HG03558 (cell line): ENCODE measurements around the gene NFKBIB.
"Not testable (repeated sequence)": the region's sequence is repeated elsewhere in the genome, so short reads cannot be mapped to it uniquely, and the experiment has no call there.

Source experiments
- ATAC-seq: cut with Tn5 transposase; IDR thresholded peaks from one replicate; pipeline ENCODE4 v1.9.1; 2021; ENCODE audit warnings: moderate number of reproducible peaks; ENCODE audit not compliant: unreplicated experiment; ENCODE audit errors: extremely low read depth

NFKBIB gene

GRCh38 chr19:38899447-38900201 lies at the start of gene NFKBIB, which contains the start of gene SIRT2:
NFKBIB (plus strand) TSS chr19:38899969; CDS start chr19:38900033, 64 bp downstream.
SIRT2 (minus strand) TSS chr19:38899618; CDS start chr19:38899521, 97 bp downstream.
- peak; percentile 82 for ATAC-seq

- peak; percentile 61 for ATAC-seq
Measured at GRCh38 chr19:38850436-38850975, 49.3 kb upstream of the NFKBIB start.

GRCh38 chr19:38850976-38851621 lies 48.7 kb upstream of the NFKBIB start:
- ATAC-seq, result no peak

GRCh38 chr19:38851622-38852230 lies 48.0 kb upstream of the NFKBIB start:
- ATAC-seq, result no peak

- no peak for ATAC-seq
Measured at GRCh38 chr19:38852231-38853044, 47.3 kb upstream of the NFKBIB start.

GRCh38 chr19:38853214-38853613 lies 46.6 kb upstream of the NFKBIB start:
- ATAC-seq, result no peak

GRCh38 chr19:38854961-38855360 lies 44.8 kb upstream of the NFKBIB start:
- ATAC-seq, result not testable (repeated sequence)

GRCh38 chr19:38855751-38856150 lies 44.0 kb upstream of the NFKBIB start:
- ATAC-seq, result not testable (repeated sequence)

GRCh38 chr19:38856813-38857212 lies 43.0 kb upstream of the NFKBIB start:
- no peak for ATAC-seq

- not testable (repeated sequence) for ATAC-seq
Measured at GRCh38 chr19:38859631-38860204, 40.1 kb upstream of the NFKBIB start.

GRCh38 chr19:38861368-38861767 lies 38.4 kb upstream of the NFKBIB start:
- ATAC-seq, result no peak

- ATAC-seq, result no peak
Measured at GRCh38 chr19:38862321-38863059, 37.3 kb upstream of the NFKBIB start.

- no peak for ATAC-seq
Measured at GRCh38 chr19:38867171-38867780, 32.5 kb upstream of the NFKBIB start.

- ATAC-seq, result no peak
Measured at GRCh38 chr19:38868551-38868950, 31.2 kb upstream of the NFKBIB start.

GRCh38 chr19:38869160-38869835 lies 30.5 kb upstream of the NFKBIB start:
- no peak for ATAC-seq

GRCh38 chr19:38869836-38870607 lies 29.7 kb upstream of the NFKBIB start:
- ATAC-seq, result no peak

- ATAC-seq, result no peak
Measured at GRCh38 chr19:38870612-38871011, 29.2 kb upstream of the NFKBIB start.
